ENCODE data around the gene CCDC102A.

The CCDC102A gene

DNA sequence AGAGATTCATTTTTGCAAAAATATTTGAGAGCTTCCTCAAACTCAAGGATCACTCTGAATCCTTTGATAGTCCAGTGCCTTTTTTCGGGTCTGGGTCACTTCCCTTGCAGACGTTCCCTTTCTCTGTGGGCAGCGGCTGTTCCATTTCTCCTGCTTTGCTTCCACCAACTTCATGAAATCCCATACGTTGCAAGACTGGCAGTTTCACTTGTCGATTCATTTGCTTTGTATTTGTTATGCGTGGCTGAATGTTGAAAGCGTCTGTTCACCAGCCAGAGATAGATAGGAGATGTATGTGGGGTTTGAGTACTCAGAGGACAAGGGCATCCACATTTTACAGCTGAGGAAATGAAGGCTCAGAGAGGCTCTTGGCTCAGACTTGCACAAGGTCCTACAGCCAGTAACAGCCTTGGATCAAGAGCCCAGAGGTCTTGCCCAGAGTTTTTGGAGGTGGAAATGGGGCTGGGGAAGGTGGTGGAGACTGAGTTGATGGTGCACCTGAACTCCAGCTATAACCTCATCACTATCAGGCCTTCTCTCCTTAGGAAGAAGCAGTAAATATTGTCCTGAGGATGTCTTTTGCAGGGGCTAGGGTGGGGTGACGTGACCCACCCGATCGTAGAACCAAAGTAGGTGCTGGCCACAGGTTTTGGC, 1.3 kb upstream of the CCDC102A start:
- Histone ChIP-seq H3K9me3 (ENCODE audit: control insufficient read depth in 2 of 2, low read length in 2 of 2) (no peaks in the 10 kb centered on the region), H3K27ac (ENCODE audit: low read depth in 2 of 2, low read length in 2 of 2) (peak overlapping the region in 1 of 2 donors; percentile 85), H3K27me3 (ENCODE audit: control insufficient read depth in 2 of 2, insufficient read depth in 2 of 2, low read length in 2 of 2) (no peaks in the 10 kb centered on the region), H3K4me3 (ENCODE audit: low read length in 2 of 2) (peak overlapping the region in 1 of 2 donors; percentile 72), H3K36me3 (ENCODE audit: control insufficient read depth in 2 of 2, insufficient read depth in 2 of 2, low read length in 2 of 2) (no peaks in the 10 kb centered on the region), H3K4me1 (ENCODE audit: control insufficient read depth in 2 of 2, insufficient read depth in 2 of 2, low read length in 2 of 2) (peaks cover 13 to 29% of the 10 kb centered on the region in 2 donors), H3K9ac (ENCODE audit: low read depth in 1 of 2, low read length in 2 of 2) (peak overlapping the region in 1 of 2 donors; percentile 14)

DNA sequence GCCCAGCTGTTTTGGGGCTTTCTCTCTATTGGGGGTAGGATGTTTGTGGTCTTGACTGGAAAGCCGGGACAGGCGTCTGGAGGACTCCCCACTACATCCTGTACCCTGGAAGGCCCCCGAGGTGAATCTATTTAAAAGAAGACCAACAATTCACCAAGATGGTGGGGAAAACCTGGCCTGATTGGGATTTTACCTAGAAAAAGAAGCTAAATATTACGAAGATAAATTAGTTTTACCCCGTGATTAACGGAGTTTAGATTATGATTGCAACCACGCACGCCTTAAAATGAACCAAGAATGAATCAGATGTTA, 779 bp upstream of the CCDC102A start:
- Histone ChIP-seq H3K9me3 (ENCODE audit: control insufficient read depth in 2 of 2, low read length in 2 of 2) (no peaks in the 10 kb centered on the region), H3K36me3 (ENCODE audit: control insufficient read depth in 2 of 2, insufficient read depth in 2 of 2, low read length in 2 of 2) (no peaks in the 10 kb centered on the region), H3K4me1 (ENCODE audit: control insufficient read depth in 2 of 2, insufficient read depth in 2 of 2, low read length in 2 of 2) (peaks cover 17 to 29% of the 10 kb centered on the region in 2 donors), H3K27ac (ENCODE audit: low read depth in 2 of 2, low read length in 2 of 2) (peak overlapping the region in 1 of 2 donors; percentile 85), H3K9ac (ENCODE audit: low read depth in 1 of 2, low read length in 2 of 2) (no peak overlapping the region), H3K27me3 (ENCODE audit: control insufficient read depth in 2 of 2, insufficient read depth in 2 of 2, low read length in 2 of 2) (no peaks in the 10 kb centered on the region), H3K4me3 (ENCODE audit: low read length in 2 of 2) (peak overlapping the region; percentile 64 to 72)

- Histone ChIP-seq H3K4me1 (ENCODE audit: control insufficient read depth in 2 of 2, insufficient read depth in 2 of 2, low read length in 2 of 2) (peaks cover 16 to 28% of the 10 kb centered on the region in 2 donors), H3K9me3 (ENCODE audit: control insufficient read depth in 2 of 2, low read length in 2 of 2) (no peaks in the 10 kb centered on the region), H3K36me3 (ENCODE audit: control insufficient read depth in 2 of 2, insufficient read depth in 2 of 2, low read length in 2 of 2) (no peaks in the 10 kb centered on the region), H3K27me3 (ENCODE audit: control insufficient read depth in 2 of 2, insufficient read depth in 2 of 2, low read length in 2 of 2) (no peaks in the 10 kb centered on the region), H3K9ac (ENCODE audit: low read depth in 1 of 2, low read length in 2 of 2) (peak overlapping the region; percentile 71 to 72), H3K27ac (ENCODE audit: low read depth in 2 of 2, low read length in 2 of 2) (peak overlapping the region; percentile 68 to 85), H3K4me3 (ENCODE audit: low read length in 2 of 2) (peak overlapping the region; percentile 73 to 80)
These were observed 578 bp downstream of the CCDC102A start for GRCh38 chr16:57535680-57536305.

- H3K9me3 ChIP-seq (ENCODE audit: control insufficient read depth in 2 of 2, low read length in 2 of 2) = no peaks in the 10 kb centered on the region
- H3K27ac ChIP-seq (ENCODE audit: low read depth in 2 of 2, low read length in 2 of 2) = peak overlapping the region in 1 of 2 donors; percentile 72
- no peaks in the 10 kb centered on the region for H3K36me3 ChIP-seq (ENCODE audit: control insufficient read depth in 2 of 2, insufficient read depth in 2 of 2, low read length in 2 of 2)
- H3K4me1 ChIP-seq (ENCODE audit: control insufficient read depth in 2 of 2, insufficient read depth in 2 of 2, low read length in 2 of 2) = peaks cover 17 to 35% of the 10 kb centered on the region in 2 donors
- H3K9ac ChIP-seq (ENCODE audit: low read depth in 1 of 2, low read length in 2 of 2) = no peak overlapping the region
- H3K27me3 ChIP-seq (ENCODE audit: control insufficient read depth in 2 of 2, insufficient read depth in 2 of 2, low read length in 2 of 2) = no peaks in the 10 kb centered on the region
- H3K4me3 ChIP-seq (ENCODE audit: low read length in 2 of 2) = peak overlapping the region; percentile 73 to 80
These were observed 1.3 kb downstream of the CCDC102A start for GRCh38 chr16:57534881-57535658.

GRCh38 chr16:57534337-57534880, 2.0 kb downstream of the CCDC102A start:
- Histone ChIP-seq H3K27me3 (ENCODE audit: control insufficient read depth in 2 of 2, insufficient read depth in 2 of 2, low read length in 2 of 2) (no peaks in the 10 kb centered on the region), H3K4me3 (ENCODE audit: low read length in 2 of 2) (no peak overlapping the region), H3K9me3 (ENCODE audit: control insufficient read depth in 2 of 2, low read length in 2 of 2) (no peaks in the 10 kb centered on the region), H3K4me1 (ENCODE audit: control insufficient read depth in 2 of 2, insufficient read depth in 2 of 2, low read length in 2 of 2) (peaks cover 21 to 34% of the 10 kb centered on the region in 2 donors), H3K9ac (ENCODE audit: low read depth in 1 of 2, low read length in 2 of 2) (no peak overlapping the region), H3K36me3 (ENCODE audit: control insufficient read depth in 2 of 2, insufficient read depth in 2 of 2, low read length in 2 of 2) (no peaks in the 10 kb centered on the region), H3K27ac (ENCODE audit: low read depth in 2 of 2, low read length in 2 of 2) (no peak overlapping the region)

GRCh38 chr16:57533431-57534336, 2.7 kb downstream of the CCDC102A start:
- Histone ChIP-seq H3K27ac (ENCODE audit: low read depth in 2 of 2, low read length in 2 of 2) (no peak overlapping the region), H3K9me3 (ENCODE audit: control insufficient read depth in 2 of 2, low read length in 2 of 2) (no peaks in the 10 kb centered on the region), H3K4me1 (ENCODE audit: control insufficient read depth in 2 of 2, insufficient read depth in 2 of 2, low read length in 2 of 2) (peaks cover 21 to 34% of the 10 kb centered on the region in 2 donors), H3K9ac (ENCODE audit: low read depth in 1 of 2, low read length in 2 of 2) (no peak overlapping the region), H3K4me3 (ENCODE audit: low read length in 2 of 2) (no peak overlapping the region), H3K27me3 (ENCODE audit: control insufficient read depth in 2 of 2, insufficient read depth in 2 of 2, low read length in 2 of 2) (no peaks in the 10 kb centered on the region), H3K36me3 (ENCODE audit: control insufficient read depth in 2 of 2, insufficient read depth in 2 of 2, low read length in 2 of 2) (no peaks in the 10 kb centered on the region)

DNA sequence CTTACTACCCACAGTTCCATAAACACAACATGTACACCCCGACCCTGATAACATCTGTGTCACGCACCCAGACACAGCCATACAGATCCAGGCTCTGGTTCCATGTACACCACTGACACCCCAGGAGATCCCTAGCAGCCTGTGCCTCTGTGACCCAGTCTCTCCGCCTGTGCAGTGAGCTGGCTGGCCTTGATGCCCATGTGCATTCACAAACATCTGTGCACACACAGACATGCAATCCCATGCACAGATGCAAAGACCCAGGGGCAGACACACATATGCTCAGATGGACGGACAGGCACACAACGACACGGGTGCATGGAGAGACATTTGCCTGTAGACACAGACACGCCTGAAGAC, 4.1 kb downstream of the CCDC102A start:
- Histone ChIP-seq H3K27me3 (ENCODE audit: control insufficient read depth in 2 of 2, insufficient read depth in 2 of 2, low read length in 2 of 2) (no peaks in the 10 kb centered on the region), H3K27ac (ENCODE audit: low read depth in 2 of 2, low read length in 2 of 2) (no peak overlapping the region), H3K9ac (ENCODE audit: low read depth in 1 of 2, low read length in 2 of 2) (no peak overlapping the region), H3K4me3 (ENCODE audit: low read length in 2 of 2) (no peak overlapping the region), H3K36me3 (ENCODE audit: control insufficient read depth in 2 of 2, insufficient read depth in 2 of 2, low read length in 2 of 2) (peaks cover 0 to 4% of the 10 kb centered on the region in 2 donors), H3K4me1 (ENCODE audit: control insufficient read depth in 2 of 2, insufficient read depth in 2 of 2, low read length in 2 of 2) (peaks cover 23 to 25% of the 10 kb centered on the region in 2 donors), H3K9me3 (ENCODE audit: control insufficient read depth in 2 of 2, low read length in 2 of 2) (no peaks in the 10 kb centered on the region)

- no peak overlapping the region for H3K4me3 ChIP-seq (ENCODE audit: low read length in 2 of 2)
- no peak overlapping the region for H3K9ac ChIP-seq (ENCODE audit: low read depth in 1 of 2, low read length in 2 of 2)
- H3K36me3 ChIP-seq (ENCODE audit: control insufficient read depth in 2 of 2, insufficient read depth in 2 of 2, low read length in 2 of 2) = peaks cover 0 to 4% of the 10 kb centered on the region in 2 donors
- H3K27ac ChIP-seq (ENCODE audit: low read depth in 2 of 2, low read length in 2 of 2) = no peak overlapping the region
- H3K9me3 ChIP-seq (ENCODE audit: control insufficient read depth in 2 of 2, low read length in 2 of 2) = no peaks in the 10 kb centered on the region
- peaks cover 23 to 25% of the 10 kb centered on the region in 2 donors for H3K4me1 ChIP-seq (ENCODE audit: control insufficient read depth in 2 of 2, insufficient read depth in 2 of 2, low read length in 2 of 2)
- H3K27me3 ChIP-seq (ENCODE audit: control insufficient read depth in 2 of 2, insufficient read depth in 2 of 2, low read length in 2 of 2) = no peaks in the 10 kb centered on the region
These were observed 4.6 kb downstream of the CCDC102A start for GRCh38 chr16:57531635-57532265.

DNA sequence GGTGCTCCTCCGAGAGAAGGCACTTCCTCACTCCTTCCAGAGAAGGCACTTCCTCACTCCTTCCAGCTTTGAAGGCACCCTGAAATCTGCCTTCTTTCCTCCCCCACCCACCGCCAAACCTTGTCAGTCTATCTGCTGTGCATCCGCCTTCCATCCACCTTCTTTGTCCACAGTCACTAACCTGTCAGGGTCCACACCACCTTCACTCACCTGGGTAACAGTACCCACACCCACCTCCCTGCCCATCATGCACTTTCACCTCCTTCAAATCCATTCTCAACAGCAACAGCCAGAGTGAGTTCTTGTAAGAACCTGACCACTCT, 5.2 kb downstream of the CCDC102A start:
- Histone ChIP-seq H3K9me3 (ENCODE audit: control insufficient read depth in 2 of 2, low read length in 2 of 2) (no peaks in the 10 kb centered on the region), H3K27me3 (ENCODE audit: control insufficient read depth in 2 of 2, insufficient read depth in 2 of 2, low read length in 2 of 2) (no peaks in the 10 kb centered on the region), H3K4me1 (ENCODE audit: control insufficient read depth in 2 of 2, insufficient read depth in 2 of 2, low read length in 2 of 2) (peaks cover 23 to 25% of the 10 kb centered on the region in 2 donors), H3K36me3 (ENCODE audit: control insufficient read depth in 2 of 2, insufficient read depth in 2 of 2, low read length in 2 of 2) (peaks cover 0 to 4% of the 10 kb centered on the region in 2 donors), H3K4me3 (ENCODE audit: low read length in 2 of 2) (no peak overlapping the region), H3K27ac (ENCODE audit: low read depth in 2 of 2, low read length in 2 of 2) (no peak overlapping the region), H3K9ac (ENCODE audit: low read depth in 1 of 2, low read length in 2 of 2) (no peak overlapping the region)
